Right cardiac atrium (tissue), 5 donors: ENCODE data around the gene ADGB. TPM values are rescaled to one million over a fixed set of nuclear protein-coding genes. Genes with fewer than 3 reads are reported as not detected.

ENCODE experiments used
- ATAC-seq, 2 donors: fragments of 200-7000 bp; cut with Tn5 transposase; one replicate each; pipeline versions ENCODE4 v1.8.0 to v1.9.1; 2020; ENCODE audit warnings: moderate library complexity in 2 of 2, mild to moderate bottlenecking in 1 of 2
- DNase-seq, 3 donors: peaks; one replicate each; pipeline ENCODE4 v3.0.0-alpha.2; 2020
- H3K27ac ChIP-seq: one replicate; pipeline ENCODE4 v1.5.1; 2013; ENCODE audit warnings: mild to moderate bottlenecking, low read length, control low read depth, moderate library complexity
- H3K27me3 ChIP-seq: one replicate; pipeline ENCODE4 v1.6.1; 2013; ENCODE audit not compliant: control insufficient read depth, insufficient read depth
- H3K4me1 ChIP-seq: one replicate; pipeline ENCODE4 v1.6.1; 2013; ENCODE audit warnings: low read length; ENCODE audit not compliant: control insufficient read depth, insufficient read depth
- H3K4me3 ChIP-seq: one replicate; pipeline ENCODE4 v1.5.1; 2013; ENCODE audit warnings: low read length, control low read depth
- H3K9me3 ChIP-seq: one replicate; pipeline ENCODE4 v1.6.1; 2013; ENCODE audit warnings: low read length; ENCODE audit not compliant: control insufficient read depth
- WGBS: extraction: QIAGEN DNeasy Blood & Tissue Kit; methylation state at CpG from one replicate; pipeline ENCODE4 v1.1.7; 2013; 5-methylcytosine and 5-hydroxymethylcytosine counted together
- intact Hi-C, 4 donors: fragments of 100-400 bp; cut with DNase I; formaldehyde crosslinking; loops; one replicate each; pipeline versions ENCODE4 v1.11.0 to v1.14.0; 2022 to 2023
- polyA plus RNA-seq: library from polyadenylated mRNA; stranded (reverse); fragments of 200-250 nt; gene quantifications from one replicate; pipeline ENCODE4 v1.2.3, GENCODE V29; 2013
- total RNA-seq, 4 donors: library from RNA; stranded (reverse); fragmentation: NEBNext Ultra II Directional; extraction: Animal tissue kit (Norgen Biotek cat#: 25700); gene quantifications; one replicate each; pipeline ENCODE4 v1.2.1, GENCODE V29; 2021
- donor health status: healthy with polysubstance abuse.
- donor health status: DM: no; HTN: yes; CAD: no.
- donor health status: DM: no; HTN: no; CAD: no.
- donor health status: DM: no; HTN: yes; CAD: no; lungs with severe emphysema.
- donor health status: DM: yes; HTN: yes; CAD: no.

ADGB gene
- total and polyA plus RNA-seq, 5 donors = not detected

- intact Hi-C loops = no loop called here
- Histone ChIP-seq H3K4me1 (no peaks in the 10 kb centered on the region), H3K9me3 (no peaks in the 10 kb centered on the region), H3K27me3 (no peaks in the 10 kb centered on the region), H3K27ac (no peak overlapping the region), H3K4me3 (no peak overlapping the region)
- DNase-seq (no peak), ATAC-seq (no peak)
- 65% methylated on average over 1 of the region's 1 CpG for WGBS
Measured at GRCh38 chr6:146583966-146584365, 14.8 kb upstream of the ADGB start.

DNA sequence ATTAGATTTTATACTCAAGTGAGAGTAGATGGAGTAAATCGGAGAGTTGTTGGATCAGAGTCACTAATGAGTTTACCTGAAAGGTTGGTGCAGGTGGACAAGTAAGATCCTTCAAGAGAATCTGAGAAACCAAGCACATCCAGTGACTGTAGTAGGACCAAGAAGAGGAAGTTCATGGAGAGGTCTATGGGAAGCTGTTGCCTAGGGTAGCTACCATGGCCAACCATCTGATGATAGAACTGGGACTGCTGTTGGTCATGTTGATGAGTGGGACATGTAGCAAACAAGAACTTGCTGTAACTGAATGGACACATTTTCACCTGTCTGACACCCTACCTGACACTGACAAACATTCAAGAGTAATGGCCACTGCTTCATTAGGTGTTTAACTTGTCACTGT, 11.3 kb upstream of the ADGB start:
- H3K9me3 ChIP-seq = no peaks in the 10 kb centered on the region
- ATAC-seq (no peak), DNase-seq (no peak)
- no peaks in the 10 kb centered on the region for H3K4me1 ChIP-seq
- H3K4me3 ChIP-seq = no peak overlapping the region
- intact Hi-C loops = no loop called here
- no peaks in the 10 kb centered on the region for H3K27me3 ChIP-seq
- H3K27ac ChIP-seq = no peak overlapping the region
- 0% methylated on average over 1 of the region's 1 CpG for WGBS

- Histone ChIP-seq H3K4me1 (no peaks in the 10 kb centered on the region), H3K27me3 (no peaks in the 10 kb centered on the region), H3K4me3 (no peak overlapping the region), H3K9me3 (no peaks in the 10 kb centered on the region), H3K27ac (no peak overlapping the region)
- ATAC-seq (no peak), DNase-seq (no peak)
- intact Hi-C loops = no loop called here
- WGBS = 92% methylated on average over 1 of the region's 1 CpG
Measured at GRCh38 chr6:146590492-146590891, 8.3 kb upstream of the ADGB start.

GRCh38 chr6:146592451-146592850, 6.3 kb upstream of the ADGB start:
- no peaks in the 10 kb centered on the region for H3K9me3 ChIP-seq
- DNase-seq (no peak), ATAC-seq (no peak)
- no peaks in the 10 kb centered on the region for H3K4me1 ChIP-seq
- H3K27me3 ChIP-seq = no peaks in the 10 kb centered on the region
- H3K27ac ChIP-seq = no peak overlapping the region
- intact Hi-C loops = no loop called here
- no peak overlapping the region for H3K4me3 ChIP-seq

GRCh38 chr6:146593986-146594385, 4.8 kb upstream of the ADGB start:
- Histone ChIP-seq H3K4me3 (no peak overlapping the region), H3K27me3 (no peaks in the 10 kb centered on the region), H3K4me1 (peaks cover 1% of the 10 kb centered on the region), H3K9me3 (no peaks in the 10 kb centered on the region), H3K27ac (no peak overlapping the region)
- ATAC-seq (peak in 1 of 2 donors; percentile 34), DNase-seq (peak in 2 of 3 donors; percentile 41 to 53)
- intact Hi-C loops = no loop called here
- 82% methylated on average over 2 of the region's 2 CpGs for WGBS

- H3K4me1 ChIP-seq = peaks cover 4% of the 10 kb centered on the region
- H3K27me3 ChIP-seq = no peaks in the 10 kb centered on the region
- no peaks in the 10 kb centered on the region for H3K9me3 ChIP-seq
- intact Hi-C loops = no loop called here
- H3K4me3 ChIP-seq = no peak overlapping the region
- 57% methylated on average over 1 of the region's 1 CpG for WGBS
- no peak overlapping the region for H3K27ac ChIP-seq
- peak; percentile 43 to 65 for ATAC-seq
- no peak for DNase-seq
Measured at GRCh38 chr6:146594495-146594894, 4.3 kb upstream of the ADGB start.

GRCh38 chr6:146595972-146596731, 2.6 kb upstream of the ADGB start:
- peak in 2 of 3 donors; percentile 15 to 27 for DNase-seq
- ATAC-seq = peak; percentile 63 to 71
- Histone ChIP-seq H3K9me3 (no peaks in the 10 kb centered on the region), H3K4me3 (no peak overlapping the region), H3K27ac (no peak overlapping the region), H3K4me1 (peaks cover 4% of the 10 kb centered on the region), H3K27me3 (no peaks in the 10 kb centered on the region)
- 29% methylated on average over 2 of the region's 2 CpGs for WGBS
- intact Hi-C loops = no loop called here

DNA sequence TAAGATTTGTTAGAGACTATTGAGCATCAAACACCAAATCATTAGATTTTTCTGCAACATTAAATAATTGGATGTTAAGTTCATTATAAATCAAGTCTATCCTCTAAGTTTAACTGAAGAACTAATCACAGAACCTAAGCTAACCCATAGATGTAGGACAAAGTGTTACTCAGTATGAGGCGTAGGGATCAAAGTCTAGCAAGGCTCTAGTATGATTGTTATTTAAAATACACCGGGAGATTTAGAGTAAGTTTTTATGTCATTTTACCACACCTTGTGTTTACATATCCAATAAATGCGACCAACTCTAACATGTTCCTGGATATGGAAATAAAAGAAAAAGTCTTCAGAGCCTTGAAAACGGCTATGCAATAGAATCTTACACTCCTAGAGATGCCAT, 2.6 kb downstream of the ADGB start:
- no peaks in the 10 kb centered on the region for H3K27me3 ChIP-seq
- H3K4me1 ChIP-seq = peaks cover 4% of the 10 kb centered on the region
- intact Hi-C loops = no loop called here
- DNase-seq (no peak), ATAC-seq (no peak)
- WGBS = 66% methylated on average over 4 of the region's 4 CpGs
- no peak overlapping the region for H3K27ac ChIP-seq
- H3K4me3 ChIP-seq = no peak overlapping the region
- no peaks in the 10 kb centered on the region for H3K9me3 ChIP-seq

GRCh38 chr6:146602526-146602925, 3.8 kb downstream of the ADGB start:
- ATAC-seq (no peak), DNase-seq (no peak)
- H3K9me3 ChIP-seq = no peaks in the 10 kb centered on the region
- H3K4me1 ChIP-seq = peaks cover 4% of the 10 kb centered on the region
- no peaks in the 10 kb centered on the region for H3K27me3 ChIP-seq
- no peak overlapping the region for H3K27ac ChIP-seq
- no peak overlapping the region for H3K4me3 ChIP-seq
- 54% methylated on average over 6 of the region's 6 CpGs for WGBS
- intact Hi-C loops = no loop called here

GRCh38 chr6:146613947-146614346, 15.2 kb downstream of the ADGB start:
- Histone ChIP-seq H3K4me1 (no peaks in the 10 kb centered on the region), H3K27ac (no peak overlapping the region), H3K27me3 (no peaks in the 10 kb centered on the region), H3K4me3 (no peak overlapping the region), H3K9me3 (no peaks in the 10 kb centered on the region)
- DNase-seq (no peak), ATAC-seq (no peak)
- WGBS = 78% methylated on average over 3 of the region's 3 CpGs
- intact Hi-C loops = no loop called here

DNA sequence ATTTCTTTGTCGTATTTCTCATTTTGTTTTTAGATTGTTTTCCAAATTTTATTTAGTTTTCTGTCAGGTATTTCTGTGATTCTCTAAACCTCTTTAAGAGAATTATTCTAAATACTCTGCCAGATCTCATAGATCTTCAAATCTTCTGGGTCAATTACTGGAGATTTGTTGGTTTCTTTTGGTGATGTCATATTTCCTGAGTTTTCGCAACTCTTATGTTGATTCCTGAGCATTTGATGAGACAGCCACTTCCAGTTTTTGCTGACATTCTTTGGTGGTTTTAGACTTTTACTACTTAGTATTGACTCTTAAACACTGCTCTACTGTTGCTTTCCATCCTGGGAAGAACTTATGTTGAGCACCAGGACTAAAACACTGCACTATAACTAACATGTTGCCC, 21.9 kb downstream of the ADGB start:
- no peak for DNase-seq
- intact Hi-C loops = no loop called here
- no peak for ATAC-seq

GRCh38 chr6:146628350-146628749, 29.6 kb downstream of the ADGB start:
- Histone ChIP-seq H3K27me3 (no peaks in the 10 kb centered on the region), H3K4me1 (no peaks in the 10 kb centered on the region), H3K4me3 (no peak overlapping the region), H3K9me3 (no peaks in the 10 kb centered on the region), H3K27ac (no peak overlapping the region)
- intact Hi-C loops = no loop called here
- DNase-seq (no peak), ATAC-seq (no peak)
- WGBS = 81% methylated on average over 2 of the region's 2 CpGs

More for the DNA sequence above, 21.9 kb downstream of the ADGB start:
- no peaks in the 10 kb centered on the region for H3K9me3 ChIP-seq
- no peak overlapping the region for H3K4me3 ChIP-seq
- no peak overlapping the region for H3K27ac ChIP-seq
- H3K27me3 ChIP-seq = no peaks in the 10 kb centered on the region
- 82% methylated on average over 2 of the region's 2 CpGs for WGBS
- H3K4me1 ChIP-seq = no peaks in the 10 kb centered on the region
